Measurements from ENCODE around the gene KBTBD6.

Gene KBTBD6

GRCh38 chr13:41156620-41157019 is 24.0 kb upstream of the KBTBD6 start:
- no peak overlapping the region for H3K4me3 ChIP-seq
- no peak overlapping the region for H3K4me2 ChIP-seq
- no peak overlapping the region for H3K9ac ChIP-seq
- H3K9me3 ChIP-seq (replicated peaks in 1 of 11) = peaks cover 9 to 25% (median 14%) of the 10 kb centered on the region in 11 experiments
- no peak overlapping the region for H3K27ac ChIP-seq
- H3K4me1 ChIP-seq = no peaks in the 10 kb centered on the region
- TF ChIP-seq Cebpa-rat (IDR thresholded peaks at IDR 0.05) = no peak
- H4K20me1 ChIP-seq = no peaks in the 10 kb centered on the region
- no peaks in the 10 kb centered on the region for H3K27me3 ChIP-seq
- H3K36me3 ChIP-seq = peaks cover 0 to 8% (median 2%) of the 10 kb centered on the region in 11 experiments; a peak in 4 of 22 replicates

- no peaks in the 10 kb centered on the region for H3K27me3 ChIP-seq
- no peak overlapping the region for H3K4me3 ChIP-seq
- no peak overlapping the region for H3K27ac ChIP-seq
- H3K9ac ChIP-seq = no peak overlapping the region
- H3K9me3 ChIP-seq (replicated peaks in 1 of 11) = peaks cover 35 to 51% (median 40%) of the 10 kb centered on the region in 11 experiments
- no peaks in the 10 kb centered on the region for H4K20me1 ChIP-seq
- H3K4me1 ChIP-seq = no peaks in the 10 kb centered on the region
- H3K36me3 ChIP-seq = peaks cover 12 to 26% (median 17%) of the 10 kb centered on the region in 11 experiments; a peak in 19 of 22 replicates
- no peak for TF ChIP-seq Cebpa-rat (IDR thresholded peaks at IDR 0.05)
- no peak overlapping the region for H3K4me2 ChIP-seq
Observed at GRCh38 chr13:41154042-41154441, 21.4 kb upstream of the KBTBD6 start.

GRCh38 chr13:41152005-41152404 is 19.4 kb upstream of the KBTBD6 start:
- no peaks in the 10 kb centered on the region for H3K4me1 ChIP-seq
- H3K4me2 ChIP-seq = no peak overlapping the region
- H3K27me3 ChIP-seq = no peaks in the 10 kb centered on the region
- no peak overlapping the region for H3K27ac ChIP-seq
- H3K9ac ChIP-seq = no peak overlapping the region
- peaks cover 56 to 71% (median 60%) of the 10 kb centered on the region in 11 experiments for H3K9me3 ChIP-seq (replicated peaks in 1 of 11)
- no peaks in the 10 kb centered on the region for H4K20me1 ChIP-seq
- TF ChIP-seq Cebpa-rat (IDR thresholded peaks at IDR 0.05) = no peak
- H3K4me3 ChIP-seq = peak overlapping the region in 1 of 10 experiments; percentile 12; a peak in 1 of 20 replicates
- peaks cover 12 to 45% (median 30%) of the 10 kb centered on the region in 11 experiments; a peak in 20 of 22 replicates for H3K36me3 ChIP-seq

- H3K4me1 ChIP-seq = no peaks in the 10 kb centered on the region
- H3K27me3 ChIP-seq = no peaks in the 10 kb centered on the region
- no peak overlapping the region for H3K27ac ChIP-seq
- H3K9ac ChIP-seq = no peak overlapping the region
- TF ChIP-seq Cebpa-rat (IDR thresholded peaks at IDR 0.05) = no peak
- H4K20me1 ChIP-seq = no peaks in the 10 kb centered on the region
- H3K9me3 ChIP-seq (replicated peaks in 1 of 11) = peaks cover 75 to 90% (median 78%) of the 10 kb centered on the region in 11 experiments
- peak overlapping the region in 2 of 10 experiments; percentile 1 to 2; a peak in 3 of 20 replicates for H3K4me3 ChIP-seq
- peaks cover 12 to 46% (median 32%) of the 10 kb centered on the region in 11 experiments; a peak in 20 of 22 replicates for H3K36me3 ChIP-seq
- no peak overlapping the region for H3K4me2 ChIP-seq
Observed at GRCh38 chr13:41150058-41150457, 17.5 kb upstream of the KBTBD6 start.

GRCh38 chr13:41148419-41149283 is 16.0 kb upstream of the KBTBD6 start:
- no peak overlapping the region for H3K4me2 ChIP-seq
- no peak overlapping the region for H3K27ac ChIP-seq
- peaks cover 12 to 46% (median 32%) of the 10 kb centered on the region in 11 experiments; a peak in 20 of 22 replicates for H3K36me3 ChIP-seq
- no peak overlapping the region for H3K9ac ChIP-seq
- no peaks in the 10 kb centered on the region for H3K27me3 ChIP-seq
- H3K4me1 ChIP-seq = no peaks in the 10 kb centered on the region
- H4K20me1 ChIP-seq = no peaks in the 10 kb centered on the region
- no peak for TF ChIP-seq Cebpa-rat (IDR thresholded peaks at IDR 0.05)
- peak overlapping the region in 1 of 10 experiments; percentile 27; a peak in 3 of 20 replicates for H3K4me3 ChIP-seq
- peaks cover 75 to 94% (median 83%) of the 10 kb centered on the region in 11 experiments for H3K9me3 ChIP-seq (replicated peaks in 1 of 11)

GRCh38 chr13:41145136-41145908 is 12.7 kb upstream of the KBTBD6 start:
- Histone ChIP-seq H3K4me2 (no peak overlapping the region), H3K27ac (no peak overlapping the region), H3K4me1 (no peaks in the 10 kb centered on the region), H4K20me1 (no peaks in the 10 kb centered on the region), H3K27me3 (no peaks in the 10 kb centered on the region), H3K9ac (no peak overlapping the region), H3K9me3 (replicated peaks in 1 of 11) (peaks cover 53 to 62% (median 56%) of the 10 kb centered on the region in 11 experiments), H3K36me3 (peaks cover 7 to 33% (median 26%) of the 10 kb centered on the region in 11 experiments; a peak in 20 of 22 replicates), H3K4me3 (no peak overlapping the region)
- no peak for TF ChIP-seq Cebpa-rat (IDR thresholded peaks at IDR 0.05)

GRCh38 chr13:41144576-41144975 is 12.0 kb upstream of the KBTBD6 start:
- Histone ChIP-seq H3K9me3 (replicated peaks in 1 of 11) (peaks cover 45 to 54% (median 49%) of the 10 kb centered on the region in 11 experiments), H3K27me3 (no peaks in the 10 kb centered on the region), H3K4me3 (no peak overlapping the region), H4K20me1 (no peaks in the 10 kb centered on the region), H3K4me2 (no peak overlapping the region), H3K27ac (no peak overlapping the region), H3K9ac (no peak overlapping the region), H3K36me3 (peaks cover under 1 to 25% (median 19%) of the 10 kb centered on the region in 11 experiments; a peak in 19 of 22 replicates), H3K4me1 (no peaks in the 10 kb centered on the region)
- TF ChIP-seq Cebpa-rat (IDR thresholded peaks at IDR 0.05) = no peak

GRCh38 chr13:41139296-41139966 is 6.8 kb upstream of the KBTBD6 start:
- Histone ChIP-seq H3K9me3 (replicated peaks in 1 of 11) (peaks cover 0 to 3% (median 0%) of the 10 kb centered on the region in 11 experiments; a peak in 6 of 22 replicates), H4K20me1 (no peaks in the 10 kb centered on the region), H3K4me1 (peaks cover 0 to 5% (median 0%) of the 10 kb centered on the region in 10 experiments; a peak in 2 of 20 replicates), H3K27ac (no peak overlapping the region), H3K4me2 (no peak overlapping the region), H3K27me3 (no peaks in the 10 kb centered on the region), H3K9ac (no peak overlapping the region), H3K4me3 (no peak overlapping the region), H3K36me3 (no peaks in the 10 kb centered on the region)
- no peak for TF ChIP-seq Cebpa-rat (IDR thresholded peaks at IDR 0.05)
